ENCODE measurements around the gene TAF11.
"Not testable (repeated sequence)": the region's sequence is repeated elsewhere in the genome, so short reads cannot be mapped to it uniquely, and the experiment has no call there.

DNA sequence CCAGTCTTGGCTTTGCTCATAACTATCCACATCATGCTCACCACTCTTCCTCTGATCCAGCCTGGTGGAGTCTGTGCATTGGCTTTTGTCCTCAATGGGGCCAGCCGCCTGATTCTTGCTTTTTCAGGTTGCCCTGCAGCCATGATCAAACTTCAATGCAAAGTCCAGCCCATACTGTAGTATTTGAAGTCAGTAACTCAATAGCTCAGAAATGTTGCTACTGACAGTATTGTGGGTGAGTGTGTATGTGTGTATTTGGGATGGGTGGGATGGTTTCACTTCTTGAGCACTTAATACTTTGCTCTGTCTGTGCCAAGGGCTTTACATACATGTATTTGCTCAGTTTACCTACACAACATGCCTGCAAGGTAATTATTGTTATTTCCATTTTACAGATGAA is 11.9 kb upstream of the TAF11 start:
- TF ChIP-seq CTCF (IDR thresholded peaks at IDR 0.05); POLR2A (IDR thresholded peaks at IDR 0.05); EP300 (IDR thresholded peaks at IDR 0.05; ENCODE audit: low read depth); POLR2AphosphoS5 (IDR thresholded peaks at IDR 0.05): not testable (repeated sequence)

Data from transverse colon (tissue), 4 donors.